ENCODE data around the gene DIP2A.

Gene DIP2A

GRCh38 chr21:46555225-46555617 is 96.5 kb downstream of the DIP2A start:
- no peak overlapping the region for H3K27ac Mint-ChIP-seq

DNA sequence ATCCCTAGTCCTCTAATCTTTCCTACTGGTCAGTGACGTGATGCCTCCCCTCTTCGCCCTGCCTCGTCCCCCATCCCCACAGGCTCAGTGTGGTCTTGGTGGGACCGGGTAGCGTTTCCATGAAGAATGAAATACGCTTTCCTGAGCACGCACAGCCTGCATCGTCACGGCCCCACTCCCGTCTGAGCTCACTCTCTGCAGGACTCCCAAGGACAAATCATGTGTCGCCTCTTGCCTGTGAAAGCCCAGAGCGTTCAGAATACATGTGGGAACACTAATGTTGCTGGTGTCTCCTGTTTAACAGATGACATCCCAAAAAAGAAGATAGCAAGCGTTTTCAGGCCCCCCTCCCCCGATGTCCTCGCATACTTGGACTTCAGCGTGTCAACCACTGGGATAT is 97.0 kb downstream of the DIP2A start:
- no peak for DNase-seq
- TF ChIP-seq CTCF (IDR thresholded peaks at IDR 0.05): no peak
- Mint-ChIP-seq H3K4me1 (peaks cover 7% of the 10 kb centered on the region), H3K36me3 (ENCODE audit: low read depth) (peaks cover 44% of the 10 kb centered on the region), H3K9me3 (no peaks in the 10 kb centered on the region), H3K27ac (peak overlapping the region; percentile 86), H3K4me3 (no peak overlapping the region), H3K27me3 (ENCODE audit: low read depth, poor library complexity) (peaks cover 4% of the 10 kb centered on the region)

More at GRCh38 chr21:46555225-46555617, 96.5 kb downstream of the DIP2A start:
- peaks cover 7% of the 10 kb centered on the region for H3K4me1 Mint-ChIP-seq
- peaks cover 4% of the 10 kb centered on the region for H3K27me3 Mint-ChIP-seq (ENCODE audit: low read depth, poor library complexity)
- H3K4me3 Mint-ChIP-seq: no peak overlapping the region
- no peak for DNase-seq
- no peak for TF ChIP-seq CTCF (IDR thresholded peaks at IDR 0.05)
- no peaks in the 10 kb centered on the region for H3K9me3 Mint-ChIP-seq
- H3K36me3 Mint-ChIP-seq (ENCODE audit: low read depth): peaks cover 45% of the 10 kb centered on the region

DNA sequence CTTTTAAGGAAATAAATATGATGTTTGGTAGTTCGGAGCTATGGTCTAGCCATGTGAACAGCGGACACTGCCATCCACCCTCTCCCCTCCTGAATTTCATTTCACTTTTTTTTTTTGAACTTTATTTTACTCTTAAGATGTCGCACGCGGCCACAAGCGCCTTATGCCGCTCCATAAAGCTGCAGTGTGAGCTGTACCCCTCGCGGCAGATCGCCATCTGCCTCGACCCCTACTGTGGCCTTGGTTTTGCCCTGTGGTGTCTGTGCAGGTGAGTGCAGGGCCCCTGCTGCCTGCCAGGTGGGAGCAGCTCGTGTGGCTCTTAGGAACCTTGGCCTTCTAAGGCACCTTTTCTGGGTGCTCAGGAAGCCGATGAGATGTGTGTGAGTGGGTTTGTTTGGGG is 98.1 kb downstream of the DIP2A start:
- Mint-ChIP-seq H3K36me3 (ENCODE audit: low read depth) (peaks cover 45% of the 10 kb centered on the region), H3K27me3 (ENCODE audit: low read depth, poor library complexity) (peaks cover 4% of the 10 kb centered on the region), H3K9me3 (no peaks in the 10 kb centered on the region), H3K4me1 (peaks cover 7% of the 10 kb centered on the region), H3K27ac (no peak overlapping the region), H3K4me3 (no peak overlapping the region)
- TF ChIP-seq CTCF (IDR thresholded peaks at IDR 0.05): no peak
- no peak for DNase-seq

- no peak for DNase-seq
- H3K27ac Mint-ChIP-seq: no peak overlapping the region
- H3K36me3 Mint-ChIP-seq (ENCODE audit: low read depth): peaks cover 50% of the 10 kb centered on the region
- no peak for TF ChIP-seq CTCF (IDR thresholded peaks at IDR 0.05)
- H3K27me3 Mint-ChIP-seq (ENCODE audit: low read depth, poor library complexity): peaks cover 4% of the 10 kb centered on the region
- no peaks in the 10 kb centered on the region for H3K9me3 Mint-ChIP-seq
- peaks cover 7% of the 10 kb centered on the region for H3K4me1 Mint-ChIP-seq
- no peak overlapping the region for H3K4me3 Mint-ChIP-seq
Observed at GRCh38 chr21:46557469-46557868, 98.8 kb downstream of the DIP2A start.

DNA sequence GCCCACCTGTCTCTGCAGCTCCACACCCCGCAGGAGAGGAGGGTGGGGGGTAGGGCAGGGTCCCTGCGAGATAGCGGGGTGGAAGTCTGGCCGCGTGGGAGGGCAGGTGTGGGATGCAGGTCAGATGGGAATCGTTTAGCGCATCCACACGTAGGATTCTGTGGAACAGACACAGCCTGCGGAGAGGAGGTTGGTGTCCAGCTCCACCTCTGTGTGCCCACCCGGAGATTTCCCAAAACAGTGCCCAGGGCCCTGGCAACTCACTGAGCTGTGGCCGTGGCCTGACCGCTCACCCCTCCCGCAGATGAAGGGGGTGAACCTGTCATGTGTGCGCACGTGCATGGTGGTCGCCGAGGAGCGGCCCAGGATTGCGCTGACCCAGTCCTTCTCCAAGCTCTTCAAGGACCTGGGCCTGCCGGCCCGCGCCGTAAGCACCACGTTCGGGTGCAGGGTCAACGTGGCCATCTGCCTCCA is 99.3 kb downstream of the DIP2A start:
- no peaks in the 10 kb centered on the region for H3K9me3 Mint-ChIP-seq
- no peak overlapping the region for H3K27ac Mint-ChIP-seq
- no peak for DNase-seq
- H3K27me3 Mint-ChIP-seq (ENCODE audit: low read depth, poor library complexity): peaks cover 4% of the 10 kb centered on the region
- no peak overlapping the region for H3K4me3 Mint-ChIP-seq
- no peak for TF ChIP-seq CTCF (IDR thresholded peaks at IDR 0.05)
- peaks cover 54% of the 10 kb centered on the region for H3K36me3 Mint-ChIP-seq (ENCODE audit: low read depth)
- peaks cover 7% of the 10 kb centered on the region for H3K4me1 Mint-ChIP-seq

- Mint-ChIP-seq H3K9me3 (no peaks in the 10 kb centered on the region), H3K27ac (peak overlapping the region; percentile 23), H3K27me3 (ENCODE audit: low read depth, poor library complexity) (peaks cover 4% of the 10 kb centered on the region), H3K36me3 (ENCODE audit: low read depth) (peaks cover 56% of the 10 kb centered on the region), H3K4me1 (peaks cover 7% of the 10 kb centered on the region), H3K4me3 (no peak overlapping the region)
- DNase-seq: no peak
- TF ChIP-seq CTCF (IDR thresholded peaks at IDR 0.05): no peak
Observed at GRCh38 chr21:46559291-46559983, 100.7 kb downstream of the DIP2A start.

Measured in nephron progenitor cell (in vitro differentiated cells).